ENCODE results near the gene WNT5B. TPM values are rescaled to one million over a fixed set of nuclear protein-coding genes. Genes with fewer than 3 reads are reported as not detected.

Gene WNT5B
- total and polyA plus RNA-seq, 2 donors (not counting 1 experiment from before 2014, with no cell fraction given): 0.33 to 0.57 TPM

DNA sequence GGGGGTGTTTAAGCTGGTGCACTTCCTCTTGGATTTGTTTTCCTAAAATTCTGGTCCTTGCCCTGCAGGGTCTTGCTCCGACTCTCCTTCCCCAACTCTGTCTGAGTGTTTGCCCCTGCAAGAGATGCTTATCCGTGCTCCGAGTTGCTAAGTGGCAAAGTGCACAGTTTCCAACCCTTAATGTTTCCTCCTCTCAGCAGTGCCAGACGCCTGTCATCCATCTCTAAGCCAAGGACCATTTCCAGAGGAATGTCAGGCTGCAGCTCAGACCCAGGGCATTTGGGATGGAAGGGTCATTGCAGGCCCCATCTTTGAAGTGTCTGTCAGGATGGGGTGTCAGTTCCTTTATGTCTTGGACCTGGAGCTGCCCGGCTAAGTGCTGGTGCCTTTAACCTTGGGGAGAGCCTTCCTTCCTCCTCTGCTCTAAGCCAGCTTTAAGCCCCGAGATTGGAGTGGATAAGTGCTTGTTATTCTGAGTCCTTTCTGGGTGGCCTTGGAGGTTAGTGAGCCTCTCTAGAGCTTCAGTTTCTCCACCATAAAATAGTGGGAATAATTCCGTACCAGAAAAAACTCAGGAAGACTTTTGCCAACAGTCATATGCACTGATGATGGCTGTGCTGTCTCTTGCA lies 15.0 kb downstream of the WNT5B start:
- WGBS (ENCODE audit: insufficient coverage): 100% methylated on average over 4 of the region's 7 CpGs
- no peaks in the 10 kb centered on the region for H3K79me2 ChIP-seq (ENCODE audit: control insufficient read depth, insufficient read depth, low read length)
- no peaks in the 10 kb centered on the region for H3K9me3 Mint-ChIP-seq (ENCODE audit: insufficient read depth)
- H3K4me3 ChIP-seq (ENCODE audit: control extremely low read depth in 1 of 5, extremely low read depth in 1 of 5, insufficient read depth in 1 of 5, low read depth in 2 of 5, low read length in 4 of 5): no peak overlapping the region
- POLR2A ChIA-PET: interaction anchor here (0.6 kb wide), 1 partner anchor 42 kb away, joined by 3 read pairs; no protein-coding TSS in a partner anchor
- TF ChIP-seq EZH2 (IDR thresholded peaks at IDR 0.05; ENCODE audit: borderline replicate concordance, insufficient read depth, low read depth, low read length, poor library complexity, severe bottlenecking): no peak
- TF ChIP-seq, protein P1, sequence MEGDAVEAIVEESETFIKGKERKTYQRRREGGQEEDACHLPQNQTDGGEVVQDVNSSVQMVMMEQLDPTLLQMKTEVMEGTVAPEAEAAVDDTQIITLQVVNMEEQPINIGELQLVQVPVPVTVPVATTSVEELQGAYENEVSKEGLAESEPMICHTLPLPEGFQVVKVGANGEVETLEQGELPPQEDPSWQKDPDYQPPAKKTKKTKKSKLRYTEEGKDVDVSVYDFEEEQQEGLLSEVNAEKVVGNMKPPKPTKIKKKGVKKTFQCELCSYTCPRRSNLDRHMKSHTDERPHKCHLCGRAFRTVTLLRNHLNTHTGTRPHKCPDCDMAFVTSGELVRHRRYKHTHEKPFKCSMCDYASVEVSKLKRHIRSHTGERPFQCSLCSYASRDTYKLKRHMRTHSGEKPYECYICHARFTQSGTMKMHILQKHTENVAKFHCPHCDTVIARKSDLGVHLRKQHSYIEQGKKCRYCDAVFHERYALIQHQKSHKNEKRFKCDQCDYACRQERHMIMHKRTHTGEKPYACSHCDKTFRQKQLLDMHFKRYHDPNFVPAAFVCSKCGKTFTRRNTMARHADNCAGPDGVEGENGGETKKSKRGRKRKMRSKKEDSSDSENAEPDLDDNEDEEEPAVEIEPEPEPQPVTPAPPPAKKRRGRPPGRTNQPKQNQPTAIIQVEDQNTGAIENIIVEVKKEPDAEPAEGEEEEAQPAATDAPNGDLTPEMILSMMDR (IDR thresholded peaks at IDR 0.05): no peak
- H3K27me3 Mint-ChIP-seq: peaks cover 22% of the 10 kb centered on the region
- H3K9me3 ChIP-seq (ENCODE audit: control extremely low read depth in 1 of 3, control insufficient read depth in 2 of 3, insufficient read depth in 1 of 3, low read length in 2 of 3): no peaks in the 10 kb centered on the region
- H3K27ac ChIP-seq (ENCODE audit: low read length in 2 of 2): no peak overlapping the region
- H3K4me1 ChIP-seq (ENCODE audit: control insufficient read depth in 2 of 2, insufficient read depth in 2 of 2, low read length in 2 of 2): peaks cover 0 to 14% of the 10 kb centered on the region in 2 donors
- no peaks in the 10 kb centered on the region for H4K20me1 ChIP-seq (ENCODE audit: control insufficient read depth, insufficient read depth, low read length, poor library complexity, severe bottlenecking)
- H3K27me3 ChIP-seq (replicated peaks in 1 of 4; ENCODE audit: control extremely low read depth in 1 of 4, control insufficient read depth in 3 of 4, insufficient read depth in 4 of 4, low read length in 3 of 4): no peaks in the 10 kb centered on the region
- H3K27ac Mint-ChIP-seq: no peak overlapping the region
- DNase-seq (no peak), ATAC-seq (ENCODE audit: low read depth) (no peak)
- no peak overlapping the region for H3K9ac ChIP-seq (ENCODE audit: low read length)
- H3K4me3 Mint-ChIP-seq: no peak overlapping the region
- CTCF ChIA-PET: interaction anchor here (0.7 to 4.3 kb wide), 5 partner anchors 9 to 296 kb away, joined by 3 to 16 read pairs (median 3); no protein-coding TSS in a partner anchor
- H3K36me3 ChIP-seq (replicated peaks in 1 of 2; ENCODE audit: control extremely low read depth in 1 of 2, control insufficient read depth in 1 of 2, extremely low read depth in 1 of 2, insufficient read depth in 2 of 2, low read length in 1 of 2): no peaks in the 10 kb centered on the region
- H3K4me1 Mint-ChIP-seq: peaks cover 11% of the 10 kb centered on the region
- intact Hi-C loops (cut with micrococcal nuclease): no loop called here
- no peak overlapping the region for H3K4me2 ChIP-seq (replicated peaks; ENCODE audit: low read depth, low read length, poor library complexity, severe bottlenecking)
- no peak overlapping the region for H2AFZ ChIP-seq (ENCODE audit: insufficient read depth, low read depth, low read length, poor library complexity, severe bottlenecking)
